ENCODE results near the gene RAB5IF.

The RAB5IF gene

DNA sequence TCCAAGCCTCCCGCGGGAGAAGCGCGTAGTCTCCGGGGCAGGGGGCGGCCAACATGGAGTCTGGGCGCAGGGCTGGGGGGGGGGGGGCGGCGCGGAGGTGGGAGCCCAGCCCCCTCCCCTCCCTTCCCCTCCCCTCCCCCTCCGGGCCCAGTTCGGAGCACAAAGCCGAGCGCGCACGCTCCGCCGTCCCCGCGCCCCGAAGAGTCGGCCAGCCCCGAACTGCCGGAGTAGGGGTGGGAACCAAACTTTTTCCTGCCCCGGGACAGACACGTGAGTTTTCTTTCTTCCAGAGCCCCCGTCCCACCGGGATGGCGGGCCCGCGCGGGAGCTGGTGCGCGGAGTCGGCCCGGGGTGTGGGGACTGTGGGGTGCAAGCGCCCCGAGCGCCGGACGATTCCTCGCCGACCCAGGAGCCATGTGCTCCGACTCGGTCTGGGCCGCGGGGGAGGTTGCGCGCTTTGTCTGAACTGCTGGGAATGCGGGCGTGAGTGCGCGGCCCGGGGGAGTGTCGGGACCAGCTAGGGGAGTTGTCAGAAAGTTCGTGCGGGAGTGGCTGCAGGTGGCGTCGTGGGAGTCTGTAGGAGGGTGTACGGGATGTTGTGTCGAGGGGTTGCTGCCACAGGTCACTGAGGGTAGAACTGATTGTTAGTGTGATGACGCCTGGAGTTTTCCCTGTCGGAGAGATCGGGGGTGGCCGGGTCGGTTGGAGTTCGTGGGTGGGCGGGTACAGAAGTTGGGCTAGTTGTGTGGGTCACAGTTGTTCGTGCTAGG is 31.0 kb upstream of the RAB5IF start:
- Histone ChIP-seq H3K4me3 (peak overlapping the region; percentile 80 to 90), H3K36me3 (peaks cover 0 to 12% (median 9%) of the 10 kb centered on the region in 3 donors), H3K9me3 (no peaks in the 10 kb centered on the region), H3K4me1 (peaks cover 0 to 29% (median 20%) of the 10 kb centered on the region in 4 donors), H3K27ac (peak overlapping the region; percentile 88 to 91), H3K27me3 (no peaks in the 10 kb centered on the region)
- intact Hi-C loops (cut with DNase I; ENCODE audit: low total_unique reads): loop anchor here (10.0 kb wide), 1 partner anchor 180 kb away; no protein-coding TSS in a partner anchor
- peak; percentile 42 to 73 for DNase-seq
- TF ChIP-seq, protein P1, sequence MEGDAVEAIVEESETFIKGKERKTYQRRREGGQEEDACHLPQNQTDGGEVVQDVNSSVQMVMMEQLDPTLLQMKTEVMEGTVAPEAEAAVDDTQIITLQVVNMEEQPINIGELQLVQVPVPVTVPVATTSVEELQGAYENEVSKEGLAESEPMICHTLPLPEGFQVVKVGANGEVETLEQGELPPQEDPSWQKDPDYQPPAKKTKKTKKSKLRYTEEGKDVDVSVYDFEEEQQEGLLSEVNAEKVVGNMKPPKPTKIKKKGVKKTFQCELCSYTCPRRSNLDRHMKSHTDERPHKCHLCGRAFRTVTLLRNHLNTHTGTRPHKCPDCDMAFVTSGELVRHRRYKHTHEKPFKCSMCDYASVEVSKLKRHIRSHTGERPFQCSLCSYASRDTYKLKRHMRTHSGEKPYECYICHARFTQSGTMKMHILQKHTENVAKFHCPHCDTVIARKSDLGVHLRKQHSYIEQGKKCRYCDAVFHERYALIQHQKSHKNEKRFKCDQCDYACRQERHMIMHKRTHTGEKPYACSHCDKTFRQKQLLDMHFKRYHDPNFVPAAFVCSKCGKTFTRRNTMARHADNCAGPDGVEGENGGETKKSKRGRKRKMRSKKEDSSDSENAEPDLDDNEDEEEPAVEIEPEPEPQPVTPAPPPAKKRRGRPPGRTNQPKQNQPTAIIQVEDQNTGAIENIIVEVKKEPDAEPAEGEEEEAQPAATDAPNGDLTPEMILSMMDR (IDR thresholded peaks at IDR 0.05): no peak

DNA sequence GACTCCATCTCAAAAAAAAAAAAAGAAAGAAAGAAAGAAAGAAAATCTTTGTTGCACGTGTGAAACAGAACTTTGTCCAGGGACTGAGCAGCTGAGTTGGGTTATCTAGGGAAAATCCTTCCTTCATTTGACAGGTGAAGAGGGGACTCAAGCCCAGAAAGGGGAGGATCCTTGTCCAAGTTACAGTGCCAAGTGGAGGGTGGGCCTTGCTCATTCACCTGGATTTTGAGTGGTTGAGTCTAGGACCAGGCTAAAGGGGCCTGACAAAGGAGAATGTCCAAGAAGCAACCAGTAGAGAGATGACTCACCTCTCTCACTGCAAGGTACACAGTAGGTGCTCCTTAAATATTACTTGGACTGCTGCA is 29.5 kb upstream of the RAB5IF start:
- DNase-seq: no peak
- Histone ChIP-seq H3K4me3 (no peak overlapping the region), H3K27ac (peak overlapping the region in 1 of 2 donors; percentile 88), H3K27me3 (no peaks in the 10 kb centered on the region), H3K4me1 (peaks cover 0 to 29% (median 20%) of the 10 kb centered on the region in 4 donors), H3K9me3 (no peaks in the 10 kb centered on the region), H3K36me3 (peaks cover 15 to 24% (median 24%) of the 10 kb centered on the region in 3 donors)
- intact Hi-C loops (cut with DNase I; ENCODE audit: low total_unique reads): loop anchor here (10.0 kb wide), 1 partner anchor 179 kb away; no protein-coding TSS in a partner anchor
- TF ChIP-seq, protein P1 (IDR thresholded peaks at IDR 0.05): no peak

DNA sequence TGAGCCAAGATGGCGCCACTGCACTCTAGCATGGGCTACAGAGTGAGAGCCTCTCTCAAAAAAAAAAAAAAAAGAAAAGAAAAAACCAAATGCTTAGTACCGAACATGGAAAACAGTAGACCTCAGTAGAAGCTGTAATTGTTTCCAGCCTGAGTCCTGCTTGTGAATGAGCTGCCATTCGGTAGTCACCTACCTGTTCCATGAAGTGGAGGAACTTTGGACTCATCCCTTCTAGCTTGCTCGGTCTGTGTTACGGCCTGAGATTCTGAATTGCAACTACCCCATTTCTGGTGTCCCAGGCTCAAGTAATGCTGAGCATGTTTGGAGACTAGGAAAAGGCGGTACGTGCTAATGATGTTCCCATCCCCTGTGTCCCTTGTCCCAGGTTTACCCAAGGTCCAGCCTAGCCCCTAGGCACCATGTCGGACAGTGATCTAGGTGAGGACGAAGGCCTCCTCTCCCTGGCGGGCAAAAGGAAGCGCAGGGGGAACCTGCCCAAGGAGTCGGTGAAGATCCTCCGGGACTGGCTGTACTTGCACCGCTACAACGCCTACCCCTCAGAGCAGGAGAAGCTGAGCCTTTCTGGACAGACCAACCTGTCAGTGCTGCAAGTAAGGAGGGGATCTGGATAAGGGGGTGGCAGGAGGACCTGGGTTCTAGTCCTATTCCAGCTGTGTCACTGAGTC is 27.1 kb upstream of the RAB5IF start:
- intact Hi-C loops (cut with DNase I; ENCODE audit: low total_unique reads): loop anchor here (10.0 kb wide), 1 partner anchor 176 kb away; no protein-coding TSS in a partner anchor
- H3K9me3 ChIP-seq: no peaks in the 10 kb centered on the region

DNA sequence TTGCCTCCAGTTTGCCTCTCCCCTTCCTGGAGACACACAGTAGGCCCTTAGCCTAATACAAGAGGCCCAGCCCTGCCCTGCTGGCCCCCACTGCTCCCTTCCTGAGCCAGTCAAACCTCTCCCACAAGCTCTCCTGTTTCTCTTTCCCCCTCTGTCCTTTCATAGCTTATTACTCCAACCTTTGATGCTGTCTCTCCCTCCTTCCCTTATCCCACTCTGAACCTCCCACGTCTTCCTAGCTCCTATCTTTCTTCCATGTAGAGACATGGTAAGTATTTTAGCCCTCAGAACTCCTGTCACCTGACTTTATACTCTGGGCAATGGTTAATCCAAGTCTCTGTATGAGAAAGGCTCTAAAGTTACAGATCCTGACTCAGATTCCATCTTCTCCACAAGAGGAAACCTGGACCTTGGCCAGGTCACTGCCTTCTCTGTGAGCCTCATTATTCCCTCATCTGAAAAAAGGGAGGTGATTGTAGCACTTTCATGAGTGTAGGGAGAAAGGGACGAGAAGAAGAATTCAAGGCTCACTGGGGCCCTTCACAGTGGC is 25.5 kb upstream of the RAB5IF start:
- Histone ChIP-seq H3K36me3 (peaks cover 29 to 40% (median 38%) of the 10 kb centered on the region in 3 donors), H3K4me3 (no peak overlapping the region), H3K4me1 (peaks cover 0 to 13% (median 10%) of the 10 kb centered on the region in 4 donors), H3K27ac (no peak overlapping the region), H3K9me3 (no peaks in the 10 kb centered on the region), H3K27me3 (no peaks in the 10 kb centered on the region)
- intact Hi-C loops (cut with DNase I; ENCODE audit: low total_unique reads): loop anchor here (10.0 kb wide), 1 partner anchor 175 kb away; no protein-coding TSS in a partner anchor
- no peak for DNase-seq
- TF ChIP-seq, protein P1 (IDR thresholded peaks at IDR 0.05): no peak

More for the DNA sequence above, 27.1 kb upstream of the RAB5IF start:
- peaks cover 0 to 19% (median 14%) of the 10 kb centered on the region in 4 donors for H3K4me1 ChIP-seq
- no peak for DNase-seq
- TF ChIP-seq, protein P1 (IDR thresholded peaks at IDR 0.05): no peak
- H3K36me3 ChIP-seq: peaks cover 29 to 40% (median 38%) of the 10 kb centered on the region in 3 donors
- H3K27ac ChIP-seq: no peak overlapping the region
- H3K4me3 ChIP-seq: no peak overlapping the region
- no peaks in the 10 kb centered on the region for H3K27me3 ChIP-seq

DNA sequence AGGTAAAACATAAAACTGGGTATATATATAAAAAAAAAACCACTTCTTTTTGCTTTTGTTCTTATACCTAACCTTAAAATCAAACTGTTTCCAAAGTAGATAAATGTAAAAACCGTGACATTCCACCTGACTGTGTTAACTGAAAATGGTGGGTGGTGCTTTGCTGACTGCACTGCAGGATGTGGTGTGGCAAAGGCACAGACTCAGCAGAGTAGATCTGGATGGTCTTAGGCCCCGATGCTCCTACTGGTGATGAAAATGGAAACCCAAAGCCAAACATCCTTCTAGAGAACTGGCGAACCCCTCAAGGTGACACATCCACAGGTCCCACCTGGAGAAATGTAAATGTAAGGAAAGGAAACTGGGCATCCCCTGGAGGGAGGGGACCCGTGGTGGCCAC is 23.3 kb upstream of the RAB5IF start:
- Histone ChIP-seq H3K36me3 (peaks cover 29 to 47% (median 38%) of the 10 kb centered on the region in 3 donors), H3K27ac (no peak overlapping the region), H3K9me3 (no peaks in the 10 kb centered on the region), H3K27me3 (no peaks in the 10 kb centered on the region), H3K4me1 (no peaks in the 10 kb centered on the region), H3K4me3 (no peak overlapping the region)
- no peak for DNase-seq
- TF ChIP-seq, protein P1 (IDR thresholded peaks at IDR 0.05): no peak
- intact Hi-C loops (cut with DNase I; ENCODE audit: low total_unique reads): no loop called here

Measured in tibial artery (tissue), 4 donors.